ENCODE data around the gene ENOPH1.
"Not testable (repeated sequence)": the region's sequence is repeated elsewhere in the genome, so short reads cannot be mapped to it uniquely, and the experiment has no call there.

Gene ENOPH1

GRCh38 chr4:82428969-82429727, 1.2 kb upstream of the ENOPH1 start:
- peak; percentile 95 for DNase-seq

GRCh38 chr4:82429728-82430192, 630 bp upstream of the ENOPH1 start:
- no peak for DNase-seq

DNA sequence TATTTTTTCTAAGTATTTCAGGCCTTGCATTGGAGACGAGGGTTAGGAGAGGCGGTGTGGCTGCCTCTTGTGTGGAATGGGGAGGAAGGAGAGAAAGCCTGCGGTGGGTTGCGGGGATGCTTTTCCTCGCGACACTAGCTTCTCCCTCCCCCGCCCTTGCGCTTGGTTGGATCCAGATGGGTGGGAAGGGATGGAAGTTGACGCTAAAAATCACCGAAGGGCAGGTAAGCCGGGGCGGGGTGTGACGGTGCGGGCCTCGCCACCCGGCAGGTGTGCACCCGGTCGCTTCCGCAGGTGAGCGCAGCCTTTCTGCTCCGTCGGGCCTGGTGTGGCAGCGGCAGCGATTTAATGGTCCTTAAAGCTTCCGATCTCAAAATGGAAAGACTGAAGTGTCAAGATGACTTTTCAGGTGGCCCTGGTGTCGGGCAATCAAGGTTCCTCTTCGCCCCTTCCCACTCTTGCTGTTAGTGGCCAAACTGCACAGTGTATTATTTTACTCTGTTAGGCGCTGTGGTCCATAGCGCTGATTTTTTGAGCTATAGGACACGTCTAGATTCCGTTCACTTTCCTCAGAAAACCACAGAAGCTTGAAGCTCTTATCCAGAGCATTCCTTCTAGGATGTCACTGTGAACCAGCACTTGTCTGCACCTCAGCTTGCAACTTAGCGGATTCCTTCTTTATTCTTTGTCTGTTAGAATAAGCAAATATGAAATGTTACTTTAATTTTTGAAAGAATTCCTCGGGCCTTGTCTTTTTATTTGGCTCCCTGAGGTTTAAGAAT, 765 bp downstream of the ENOPH1 start:
- DNase-seq, result peak; percentile 50

- no peak for DNase-seq
These were observed 1.4 kb downstream of the ENOPH1 start for GRCh38 chr4:82431831-82432230.

DNA sequence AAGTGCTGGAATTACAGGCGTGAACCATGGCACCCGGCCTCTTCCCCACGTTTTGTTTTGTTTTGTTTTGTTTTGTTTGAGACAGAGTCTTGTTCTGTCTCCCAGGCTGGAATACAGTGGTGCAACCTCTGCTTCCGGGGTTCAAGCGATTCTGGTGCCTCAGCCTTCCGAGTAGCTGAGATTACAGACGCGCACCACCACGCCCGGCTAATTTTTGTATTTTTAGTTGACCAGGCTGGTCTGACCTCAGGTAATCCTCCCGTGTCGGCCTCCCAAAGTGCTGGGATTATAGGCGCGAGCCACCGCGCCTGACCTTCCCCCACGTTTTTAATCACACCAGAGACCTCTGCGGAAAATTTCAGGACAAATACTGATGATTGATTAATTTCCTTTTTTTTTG, 2.2 kb downstream of the ENOPH1 start:
- DNase-seq, result no peak

GRCh38 chr4:82433791-82434190, 3.4 kb downstream of the ENOPH1 start:
- no peak for DNase-seq

- DNase-seq, result no peak
These were observed 4.6 kb downstream of the ENOPH1 start for GRCh38 chr4:82434949-82435348.

GRCh38 chr4:82436130-82436529, 5.7 kb downstream of the ENOPH1 start:
- DNase-seq, result no peak

- no peak for DNase-seq
These were observed 6.4 kb downstream of the ENOPH1 start for GRCh38 chr4:82436780-82437179.

DNA sequence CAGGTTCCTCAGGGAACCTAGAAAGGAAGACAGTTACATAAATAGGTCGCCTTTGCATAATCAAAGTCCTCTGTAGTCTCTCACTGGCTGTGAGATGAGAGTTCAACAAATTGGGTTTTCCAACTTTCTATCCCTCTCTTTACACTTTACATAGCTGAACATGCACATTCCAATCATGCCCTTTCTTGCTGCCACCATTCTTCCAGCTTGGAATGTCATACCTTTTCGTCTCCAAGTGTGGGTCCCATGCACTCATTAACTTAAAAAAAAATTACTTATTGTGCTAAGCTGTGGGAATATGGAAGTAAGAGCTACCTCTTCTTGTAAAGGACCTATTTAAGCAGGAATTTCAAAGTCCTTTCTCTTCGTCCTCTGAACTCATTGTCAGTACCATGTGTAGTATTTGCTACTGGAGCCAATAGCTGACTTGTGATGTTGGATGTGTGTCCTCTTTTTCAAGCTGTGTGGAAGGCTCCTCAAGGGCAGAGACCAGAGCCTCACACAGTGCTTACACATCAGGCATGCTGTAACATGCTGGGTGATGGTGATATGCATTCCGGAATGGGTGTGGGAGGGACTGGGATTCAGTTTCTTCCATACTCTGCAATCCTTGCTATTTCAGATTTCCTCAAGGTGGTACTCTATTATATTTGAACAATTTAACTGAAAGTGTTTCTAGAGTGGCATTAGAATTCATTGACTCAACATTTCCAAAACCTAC, 7.1 kb downstream of the ENOPH1 start:
- DNase-seq, result no peak

- DNase-seq, result no peak
These were observed 8.7 kb downstream of the ENOPH1 start for GRCh38 chr4:82439088-82439487.

- DNase-seq, result no peak
These were observed 17.5 kb downstream of the ENOPH1 start for GRCh38 chr4:82447886-82448285.

DNA sequence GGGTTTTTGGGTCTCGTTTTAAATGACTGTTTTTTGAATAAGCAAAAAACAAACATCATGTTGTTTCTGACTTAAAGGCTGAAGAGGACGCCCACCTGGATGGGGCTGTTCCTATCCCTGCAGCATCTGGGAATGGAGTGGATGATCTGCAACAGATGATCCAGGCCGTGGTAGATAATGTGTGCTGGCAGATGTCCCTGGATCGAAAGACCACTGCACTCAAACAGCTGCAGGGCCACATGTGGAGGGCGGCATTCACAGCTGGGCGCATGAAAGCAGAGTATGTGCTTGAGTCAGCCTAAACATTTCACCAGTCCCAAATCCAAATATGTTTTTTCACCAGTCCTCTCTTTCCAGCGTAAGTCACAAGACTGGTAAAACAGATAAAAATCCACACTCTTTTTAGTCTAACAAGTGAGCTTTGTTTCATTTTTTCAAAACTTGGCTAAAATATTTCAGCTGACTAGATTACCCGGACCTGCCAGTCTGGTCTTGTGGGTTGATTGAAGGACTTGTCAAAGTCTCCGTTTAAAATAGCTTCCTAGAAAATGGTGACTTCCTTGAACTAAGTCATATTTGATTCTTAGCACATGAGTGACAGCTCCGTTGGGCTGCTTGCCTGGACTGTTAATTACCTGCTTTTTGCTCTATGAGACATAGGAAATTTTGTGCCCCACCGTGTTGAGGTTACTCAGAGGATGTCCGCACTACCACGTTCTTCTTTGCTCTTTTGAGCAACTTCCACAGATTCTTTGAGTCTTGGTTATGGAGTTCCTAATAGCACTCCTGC, 20.8 kb downstream of the ENOPH1 start:
- no peak for DNase-seq

DNA sequence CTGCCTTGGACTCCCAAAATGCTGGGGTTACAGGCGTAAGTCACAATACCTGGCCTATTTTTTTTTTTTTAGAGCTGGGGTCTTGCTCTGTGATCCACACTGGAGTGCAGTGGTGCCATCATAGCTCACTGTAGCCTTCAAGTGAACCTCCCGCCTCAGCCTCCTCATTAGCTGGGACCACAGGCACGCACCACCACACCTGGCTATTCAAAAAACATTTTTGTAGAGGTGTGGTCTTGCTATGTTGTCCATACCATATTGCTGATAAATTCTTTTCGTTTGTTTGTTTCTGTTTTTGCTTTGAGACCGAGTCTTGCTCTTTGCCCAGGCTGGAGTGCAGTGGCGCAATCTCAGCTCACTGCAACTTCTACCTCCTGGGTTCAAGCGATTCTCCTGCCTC, 21.6 kb downstream of the ENOPH1 start:
- no peak for DNase-seq

GRCh38 chr4:82457266-82457665, 26.9 kb downstream of the ENOPH1 start:
- no peak for DNase-seq

DNA sequence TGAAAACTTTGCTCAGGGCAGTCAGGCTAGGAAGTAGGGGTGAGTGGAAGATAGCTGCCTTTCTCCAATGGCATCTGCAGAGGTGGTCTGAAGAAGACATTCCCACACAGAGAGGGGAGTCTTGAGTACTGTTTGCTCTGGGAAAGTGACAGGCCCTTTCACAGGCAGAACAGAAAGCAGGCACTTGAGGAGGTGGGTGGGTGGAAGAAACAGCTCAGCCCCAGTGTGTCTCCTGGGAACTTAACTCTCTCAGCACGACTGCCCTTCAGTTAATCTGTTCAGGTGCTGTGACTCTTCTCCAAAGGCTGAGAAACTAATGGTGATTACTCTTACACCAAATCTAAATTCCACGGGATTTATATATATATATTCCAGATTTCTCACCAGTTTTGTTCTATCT, 28.3 kb downstream of the ENOPH1 start:
- DNase-seq, result no peak

DNA sequence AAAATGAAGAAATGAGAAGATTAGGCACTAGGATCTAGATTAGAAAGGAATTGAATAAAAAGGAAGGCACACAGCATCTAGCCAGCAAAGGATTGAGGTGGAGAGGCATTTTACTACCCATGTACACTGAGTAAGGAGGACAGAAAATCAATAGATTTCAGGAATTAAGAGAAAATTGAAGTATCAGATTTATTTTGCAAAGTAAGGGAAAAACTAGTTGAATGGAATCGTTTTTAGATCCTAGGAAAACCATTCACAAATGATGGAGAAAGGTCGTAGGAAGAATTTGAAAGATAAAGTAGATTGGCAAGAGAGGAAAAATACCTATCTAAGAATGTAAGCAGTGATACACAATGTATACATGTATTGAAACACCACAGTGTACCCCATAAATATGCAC, 31.3 kb downstream of the ENOPH1 start:
- no peak for DNase-seq

DNA sequence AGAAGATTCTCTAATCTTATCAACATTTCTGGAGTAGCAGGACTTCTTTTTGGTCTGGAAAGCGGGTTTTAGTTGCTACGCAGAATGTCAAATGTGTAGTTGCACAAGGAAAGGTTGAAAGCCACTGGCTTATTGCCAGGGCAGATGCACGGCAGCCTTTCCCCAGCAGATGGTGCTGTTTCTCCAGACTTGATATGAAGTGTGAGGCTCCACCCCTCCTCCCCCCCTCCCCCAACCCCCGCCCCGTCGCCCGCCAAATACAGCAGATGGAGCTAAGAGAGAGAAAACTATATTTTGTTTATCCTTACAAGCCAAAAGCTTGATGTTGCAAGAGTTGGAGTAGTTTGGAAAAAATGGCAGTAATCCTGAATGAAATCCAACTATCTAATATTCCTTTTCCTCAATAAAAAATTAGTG, 32.0 kb downstream of the ENOPH1 start:
- peak; percentile 84 for DNase-seq

- DNase-seq, result no peak
These were observed 32.8 kb downstream of the ENOPH1 start for GRCh38 chr4:82463221-82463620.

DNA sequence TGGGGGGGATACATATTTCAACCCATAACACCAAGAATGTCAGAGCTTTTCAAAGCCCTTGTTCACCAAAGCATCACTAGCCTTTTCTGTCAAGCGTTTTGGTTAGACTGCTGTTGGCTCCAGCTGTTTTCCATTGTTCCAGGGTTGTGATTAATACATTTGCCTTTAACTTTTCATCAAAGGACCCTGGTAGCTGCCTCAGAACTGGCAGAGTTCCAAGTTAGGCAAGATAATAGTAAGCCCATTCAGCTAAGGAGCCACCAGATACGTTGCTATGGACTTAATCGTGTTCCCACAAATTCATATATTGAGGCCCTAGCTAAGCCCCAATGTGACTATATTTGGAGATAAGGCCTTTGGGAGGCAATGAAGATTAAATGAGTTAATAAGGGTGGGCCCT, 37.1 kb downstream of the ENOPH1 start:
- no peak for DNase-seq

GRCh38 chr4:82469791-82470345, 39.5 kb downstream of the ENOPH1 start:
- DNase-seq, result no peak

DNA sequence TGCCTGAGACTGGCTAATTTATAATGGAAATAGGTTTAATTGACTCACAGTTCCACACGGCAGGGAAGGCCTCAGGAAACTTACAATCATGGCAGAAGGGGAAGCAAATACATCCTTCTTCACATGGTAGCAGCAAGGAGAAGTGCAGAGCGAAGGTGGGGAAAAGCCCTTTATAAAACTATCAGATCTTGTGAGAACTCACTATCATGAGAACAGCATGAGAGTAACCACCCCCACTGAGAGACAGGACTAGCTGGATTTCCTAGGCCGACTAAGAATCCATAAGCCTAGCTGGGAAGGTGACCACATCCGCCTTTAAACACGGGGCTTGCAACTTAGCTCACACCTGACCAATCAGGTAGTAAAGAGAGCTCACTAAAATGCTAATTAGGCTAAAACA, 42.7 kb downstream of the ENOPH1 start:
- not testable (repeated sequence) for DNase-seq

Data from activated CD8-positive, alpha-beta memory T cell treated with anti-CD3 and anti-CD28 coated beads, Interleukin-2, amount 50 U/mL, for 4 hours (primary cell).